Non-pigmented ciliary epithelial cell (primary cell): ENCODE data around the gene KCNMA1.
A peak's percentile ranks its signal among the peaks of the same experiment; 100 is the strongest.
"Not testable (repeated sequence)": the region's sequence is repeated elsewhere in the genome, so short reads cannot be mapped to it uniquely, and the experiment has no call there.

Experiments
- DNase-seq: peaks from one replicate; pipeline ENCODE4 v3.0.0-alpha.2; 2010; ENCODE audit warnings: low read depth

Gene KCNMA1

DNA sequence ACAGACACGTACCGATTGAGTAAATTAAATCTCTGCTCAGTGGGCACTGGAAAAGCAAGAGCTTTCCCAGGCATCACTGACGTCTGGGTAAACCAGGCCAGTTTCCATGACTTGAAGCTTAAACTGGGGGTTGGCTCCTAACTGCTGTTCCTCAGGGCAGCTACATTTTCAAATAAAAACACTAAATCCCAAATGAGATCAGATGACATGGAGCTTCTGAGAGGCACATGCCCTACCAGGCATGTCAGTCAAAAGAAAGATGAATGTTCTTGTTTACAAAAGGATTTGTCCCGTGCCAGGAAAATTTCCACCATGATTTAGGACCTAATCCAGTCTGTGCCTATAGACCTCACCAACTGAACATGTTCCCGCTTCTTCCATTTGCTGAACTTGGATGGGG is 220.2 kb downstream of the KCNMA1 start:
- no peak for DNase-seq

DNA sequence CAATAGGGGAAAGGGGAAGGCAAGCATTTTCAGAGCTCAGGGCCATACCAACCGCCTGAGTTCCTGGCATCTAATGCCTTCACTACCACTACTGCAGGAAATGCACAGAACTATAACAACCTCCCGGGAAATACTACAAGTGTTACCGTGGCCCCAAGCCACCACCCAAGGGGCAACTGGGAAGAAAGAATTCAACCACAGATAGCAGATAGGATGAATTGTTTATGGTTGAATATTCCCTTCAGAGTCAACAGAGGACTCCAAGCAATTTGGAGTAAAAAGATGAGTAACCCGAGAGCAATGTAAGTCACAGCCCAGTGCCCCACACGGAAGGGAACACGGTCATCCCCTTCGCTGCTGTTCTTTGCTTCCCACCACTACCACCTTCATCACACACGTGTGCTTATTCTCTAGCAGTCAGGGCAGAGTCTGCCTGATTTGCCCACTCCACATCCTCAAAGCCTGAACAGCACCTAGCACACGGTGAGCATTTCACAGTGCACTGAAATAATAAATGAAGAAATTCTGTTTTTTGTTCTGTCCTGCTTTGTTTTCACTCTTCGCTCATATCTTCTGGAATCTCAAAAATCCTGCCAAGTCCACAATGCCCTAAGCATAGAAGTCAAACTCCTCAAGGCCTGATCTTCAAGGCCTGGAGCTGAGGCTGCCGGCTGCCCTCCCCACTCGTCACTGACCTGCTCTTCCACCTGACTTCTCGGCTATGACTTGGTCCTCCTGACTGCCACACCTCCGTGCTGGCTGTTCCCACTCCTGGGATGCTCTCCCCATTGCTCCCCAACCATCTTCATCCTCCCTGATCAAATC is 221.1 kb downstream of the KCNMA1 start:
- peak; percentile 62 for DNase-seq

- DNase-seq: no peak
Observed at GRCh38 chr10:77415313-77415960, 222.2 kb downstream of the KCNMA1 start.

- no peak for DNase-seq
Observed at GRCh38 chr10:77413231-77413630, 224.4 kb downstream of the KCNMA1 start.

GRCh38 chr10:77412573-77413133 is 225.0 kb downstream of the KCNMA1 start:
- DNase-seq: not testable (repeated sequence)

GRCh38 chr10:77411805-77412204 is 225.8 kb downstream of the KCNMA1 start:
- no peak for DNase-seq

GRCh38 chr10:77410523-77410922 is 227.1 kb downstream of the KCNMA1 start:
- no peak for DNase-seq

- no peak for DNase-seq
Observed at GRCh38 chr10:77409697-77410471, 227.7 kb downstream of the KCNMA1 start.

GRCh38 chr10:77408259-77408658 is 229.3 kb downstream of the KCNMA1 start:
- DNase-seq: no peak

DNA sequence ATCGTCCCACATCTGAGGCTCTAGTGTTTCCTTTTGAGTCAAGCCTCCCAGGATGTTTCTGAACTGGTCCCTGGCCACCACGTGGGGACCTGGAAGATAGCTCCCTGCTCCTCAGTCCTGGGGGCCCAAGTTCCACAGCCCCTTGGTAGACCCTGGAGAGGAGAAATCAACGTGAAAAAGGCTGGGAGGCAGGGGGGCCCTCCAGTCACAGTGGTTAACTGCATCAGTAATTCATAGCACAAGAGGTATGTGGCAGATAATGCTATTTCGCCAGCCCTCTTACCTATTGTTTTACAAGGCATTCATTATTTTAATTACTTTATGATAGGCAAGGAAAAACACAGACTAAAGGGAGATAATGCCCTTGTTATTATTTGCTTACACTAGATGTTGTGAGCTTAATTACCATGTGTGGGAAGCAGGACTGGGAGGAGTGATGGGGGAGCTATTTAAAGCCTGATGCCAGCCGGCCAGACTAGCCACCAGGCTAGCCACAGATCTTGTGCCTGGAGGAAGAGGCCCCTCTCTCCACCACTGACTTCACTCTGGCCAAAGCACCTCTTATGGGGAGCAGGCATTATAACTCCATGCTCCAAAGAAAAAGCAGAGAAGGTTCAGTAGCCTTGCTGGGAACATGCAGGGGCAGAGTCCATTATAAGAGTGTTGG is 230.7 kb downstream of the KCNMA1 start:
- DNase-seq: no peak

DNA sequence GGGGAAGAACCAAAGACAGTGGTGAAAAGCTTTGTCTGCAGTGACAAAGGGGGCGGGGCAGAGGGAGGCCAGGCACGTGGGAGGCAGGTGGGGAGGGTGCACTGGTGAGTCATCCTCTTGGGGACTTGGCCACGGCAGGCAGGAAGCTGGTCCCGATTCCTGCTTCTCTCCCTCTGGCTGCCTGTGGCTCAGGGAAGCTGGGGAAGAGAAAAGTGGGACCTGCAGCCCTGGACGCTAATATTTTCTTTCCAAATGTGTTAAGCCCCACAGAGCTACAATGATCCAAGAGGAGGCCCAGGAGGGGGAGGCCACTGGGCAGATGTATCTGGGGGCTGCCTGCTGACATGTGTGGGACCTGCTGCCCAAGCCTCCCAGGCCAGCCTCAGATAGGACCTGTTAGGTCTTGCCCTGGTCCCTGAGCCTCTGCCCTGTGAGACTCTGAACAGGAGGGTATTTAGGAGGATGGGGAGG is 231.8 kb downstream of the KCNMA1 start:
- no peak for DNase-seq

- DNase-seq: no peak
Observed at GRCh38 chr10:77404810-77405209, 232.8 kb downstream of the KCNMA1 start.

- no peak for DNase-seq
Observed at GRCh38 chr10:77403761-77404160, 233.8 kb downstream of the KCNMA1 start.

- DNase-seq: no peak
Observed at GRCh38 chr10:77401683-77402082, 235.9 kb downstream of the KCNMA1 start.

DNA sequence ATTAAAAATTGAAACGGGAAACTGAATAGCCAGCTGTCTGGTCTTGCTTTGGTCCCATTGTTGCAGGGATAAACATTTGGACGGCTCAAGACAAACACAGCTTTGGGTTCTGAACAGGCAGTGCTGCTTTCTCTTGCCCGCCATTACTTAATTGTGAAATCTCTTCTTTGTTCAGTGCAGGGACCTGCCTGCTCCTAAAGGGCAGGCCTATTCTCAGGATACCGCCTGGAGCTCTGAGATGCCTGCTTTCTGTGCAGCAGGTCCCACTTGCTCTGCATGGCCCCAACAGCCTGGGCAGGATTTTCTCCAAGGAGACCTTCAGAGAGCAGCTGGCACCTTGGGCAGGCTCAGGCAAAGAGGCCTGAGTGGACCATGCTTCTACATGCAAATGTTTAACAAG is 237.6 kb downstream of the KCNMA1 start:
- DNase-seq: no peak

DNA sequence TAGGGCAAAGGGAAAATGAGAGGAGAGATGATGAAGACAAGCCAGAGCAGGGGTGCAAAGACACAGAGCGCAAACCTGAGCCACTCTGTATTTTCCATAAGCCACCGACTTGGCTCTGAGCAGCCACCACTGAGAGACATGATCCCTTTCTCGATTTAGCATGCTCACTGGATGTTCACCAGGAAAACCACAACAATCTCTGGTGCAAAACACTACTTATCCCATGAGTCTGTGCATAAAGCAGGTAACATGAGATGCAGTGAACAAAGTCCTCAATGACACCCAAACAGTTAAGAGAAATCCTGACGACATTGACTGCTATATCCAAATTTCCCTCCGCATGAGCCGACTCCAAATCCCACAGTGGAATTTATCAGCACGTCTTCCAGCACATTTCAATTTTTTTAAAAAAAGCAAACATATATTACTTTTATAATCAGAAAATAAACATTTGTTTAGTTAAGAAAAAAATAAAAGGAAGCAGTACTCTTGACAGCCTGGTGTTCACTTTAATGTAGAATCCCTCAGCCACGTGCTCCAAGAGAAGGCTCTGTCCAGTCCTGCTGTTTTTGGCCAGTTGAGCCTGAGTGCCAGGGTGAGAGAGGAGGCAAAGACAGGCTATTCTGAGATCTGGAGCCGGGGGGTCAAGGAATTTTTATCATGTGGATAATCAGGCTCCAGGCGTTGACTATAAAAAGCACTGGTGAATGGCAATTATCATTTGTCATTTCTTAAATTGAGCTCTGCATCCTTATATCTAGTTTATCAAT is 238.4 kb downstream of the KCNMA1 start:
- DNase-seq: no peak

DNA sequence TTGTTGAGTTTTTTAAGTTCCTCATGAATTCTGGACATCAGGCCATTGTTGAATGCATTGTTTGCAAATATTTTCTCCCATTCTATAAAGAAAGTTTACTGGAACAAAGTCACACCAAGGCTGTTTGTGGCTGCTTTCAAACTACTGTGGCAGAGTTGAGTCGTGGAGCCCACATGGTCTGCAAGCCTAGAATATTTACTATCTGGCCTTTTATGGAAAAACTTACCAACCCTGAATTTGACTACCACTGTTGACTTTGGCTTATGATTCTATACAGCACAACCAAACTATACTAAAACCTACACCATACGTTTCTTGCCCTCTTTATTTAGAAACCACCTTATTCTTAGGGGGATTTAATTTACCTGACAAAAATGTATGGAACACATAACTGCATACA is 239.1 kb downstream of the KCNMA1 start:
- no peak for DNase-seq

GRCh38 chr10:77397103-77397502 is 240.5 kb downstream of the KCNMA1 start:
- DNase-seq: no peak

DNA sequence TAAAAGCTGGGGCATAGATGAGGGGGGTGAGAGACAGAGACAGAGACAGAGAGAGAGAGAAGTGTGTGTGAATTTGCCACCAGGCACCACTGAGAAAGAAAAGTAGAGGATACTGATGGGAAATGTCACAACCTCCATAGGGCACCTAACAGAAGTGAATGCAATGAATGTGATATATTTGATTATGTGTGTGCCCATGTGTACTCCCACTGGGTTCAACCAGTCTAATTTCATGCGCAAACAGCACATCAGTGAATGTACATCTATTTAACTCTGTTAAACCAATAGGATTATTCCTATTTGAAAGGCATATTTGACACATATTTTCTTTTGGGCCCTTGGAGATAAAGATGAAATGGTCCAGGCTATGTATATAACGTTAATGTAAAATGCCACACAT is 241.3 kb downstream of the KCNMA1 start:
- no peak for DNase-seq

GRCh38 chr10:77393821-77394501 is 243.6 kb downstream of the KCNMA1 start:
- no peak for DNase-seq
